SK-N-SH treated with all-trans-retinoic acid at 6 μM for 48 hours (cell line): ENCODE measurements around the gene PCLO.

ENCODE experiments used
- ARNTL ChIP-seq: fragments of 450-650 bp; formaldehyde crosslinking; IDR thresholded peaks from 2 replicates; pipeline ENCODE4 v1.5.0; 2020; ENCODE audit warnings: low read depth, mild to moderate bottlenecking, moderate library complexity, borderline replicate concordance
- BACH2 ChIP-seq: fragments of 250-450 bp; sonication (Bioruptor Pico); IDR thresholded peaks from 2 replicates; pipeline ENCODE4 v1.9.0; 2021; ENCODE audit warnings: mild to moderate bottlenecking, borderline replicate concordance
- CSDC2 ChIP-seq: fragments of 250-450 bp; sonication (Bioruptor Pico); IDR thresholded peaks from 2 replicates; pipeline ENCODE4 v1.5.0; 2020; ENCODE audit warnings: mild to moderate bottlenecking, moderate library complexity
- ISL1 ChIP-seq: fragments of 250-450 bp; sonication (Bioruptor Pico); IDR thresholded peaks from 2 replicates; pipeline ENCODE4 v2.1.2; 2022; ENCODE audit warnings: mild to moderate bottlenecking, moderate library complexity
- OSR1 ChIP-seq: fragments of 250-450 bp; sonication (Bioruptor Pico); IDR thresholded peaks from 2 replicates; pipeline ENCODE4 v1.8.0; 2022; ENCODE audit warnings: moderate library complexity, mild to moderate bottlenecking, inconsistent platforms
- RARB ChIP-seq: fragments of 250-450 bp; sonication (Bioruptor Pico); IDR thresholded peaks from 2 replicates; pipeline ENCODE4 v1.8.0; 2021; ENCODE audit warnings: mild to moderate bottlenecking, moderate library complexity
- TOX ChIP-seq: fragments of 250-450 bp; sonication (Bioruptor Pico); IDR thresholded peaks from 2 replicates; pipeline ENCODE4 v1.8.0; 2021; ENCODE audit warnings: mild to moderate bottlenecking, moderate library complexity, borderline replicate concordance
- ZNF8 ChIP-seq: fragments of 450-650 bp; formaldehyde crosslinking; IDR thresholded peaks from 2 replicates; pipeline ENCODE4 v1.5.0; 2020; ENCODE audit warnings: mild to moderate bottlenecking, moderate library complexity
- TF ChIP-seq, protein P1 (sequence below): fragments of 250-450 bp; sonication (Bioruptor Pico); IDR thresholded peaks from 2 replicates; pipeline ENCODE4 v1.8.0; 2020; ENCODE audit warnings: mild to moderate bottlenecking, moderate library complexity, borderline replicate concordance
- TF ChIP-seq, protein P2 (sequence below): fragments of 250-450 bp; sonication (Bioruptor Pico); IDR thresholded peaks from 2 replicates; pipeline ENCODE4 v1.5.1; 2020; ENCODE audit warnings: low read depth, mild to moderate bottlenecking, moderate library complexity

DNA sequence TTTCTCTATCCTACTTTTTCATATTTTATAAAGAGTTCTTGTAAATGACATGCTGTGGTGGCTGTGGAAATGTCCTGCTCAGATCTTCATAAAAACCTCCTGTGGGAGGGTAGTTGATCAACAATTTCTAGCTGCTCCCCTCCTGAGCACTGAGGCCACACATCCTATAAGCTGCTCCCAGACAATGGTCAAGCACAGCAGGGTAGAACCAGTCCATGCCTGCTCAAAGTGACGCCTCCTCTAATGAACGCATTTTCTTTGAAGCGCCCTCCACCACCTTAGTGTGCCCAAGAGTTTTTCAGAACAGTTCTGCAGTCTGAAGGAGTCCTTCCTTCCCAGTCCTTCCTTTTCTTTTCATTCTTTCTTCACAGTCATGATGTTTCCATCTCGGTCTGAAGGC, 420.5 kb downstream of the PCLO start:
- TF ChIP-seq, protein P1, sequence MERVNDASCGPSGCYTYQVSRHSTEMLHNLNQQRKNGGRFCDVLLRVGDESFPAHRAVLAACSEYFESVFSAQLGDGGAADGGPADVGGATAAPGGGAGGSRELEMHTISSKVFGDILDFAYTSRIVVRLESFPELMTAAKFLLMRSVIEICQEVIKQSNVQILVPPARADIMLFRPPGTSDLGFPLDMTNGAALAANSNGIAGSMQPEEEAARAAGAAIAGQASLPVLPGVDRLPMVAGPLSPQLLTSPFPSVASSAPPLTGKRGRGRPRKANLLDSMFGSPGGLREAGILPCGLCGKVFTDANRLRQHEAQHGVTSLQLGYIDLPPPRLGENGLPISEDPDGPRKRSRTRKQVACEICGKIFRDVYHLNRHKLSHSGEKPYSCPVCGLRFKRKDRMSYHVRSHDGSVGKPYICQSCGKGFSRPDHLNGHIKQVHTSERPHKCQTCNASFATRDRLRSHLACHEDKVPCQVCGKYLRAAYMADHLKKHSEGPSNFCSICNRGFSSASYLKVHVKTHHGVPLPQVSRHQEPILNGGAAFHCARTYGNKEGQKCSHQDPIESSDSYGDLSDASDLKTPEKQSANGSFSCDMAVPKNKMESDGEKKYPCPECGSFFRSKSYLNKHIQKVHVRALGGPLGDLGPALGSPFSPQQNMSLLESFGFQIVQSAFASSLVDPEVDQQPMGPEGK (CRISPR knock-in tag), result no peak
- TF ChIP-seq RARB (CRISPR knock-in tag) (no peak), BACH2 (CRISPR knock-in tag) (no peak), CSDC2 (CRISPR knock-in tag) (no peak), ZNF8 (CRISPR knock-in tag) (no peak), ARNTL (CRISPR knock-in tag) (no peak), ISL1 (CRISPR knock-in tag) (no peak), OSR1 (CRISPR knock-in tag) (no peak), TOX (CRISPR knock-in tag) (no peak)
- TF ChIP-seq, protein P2, sequence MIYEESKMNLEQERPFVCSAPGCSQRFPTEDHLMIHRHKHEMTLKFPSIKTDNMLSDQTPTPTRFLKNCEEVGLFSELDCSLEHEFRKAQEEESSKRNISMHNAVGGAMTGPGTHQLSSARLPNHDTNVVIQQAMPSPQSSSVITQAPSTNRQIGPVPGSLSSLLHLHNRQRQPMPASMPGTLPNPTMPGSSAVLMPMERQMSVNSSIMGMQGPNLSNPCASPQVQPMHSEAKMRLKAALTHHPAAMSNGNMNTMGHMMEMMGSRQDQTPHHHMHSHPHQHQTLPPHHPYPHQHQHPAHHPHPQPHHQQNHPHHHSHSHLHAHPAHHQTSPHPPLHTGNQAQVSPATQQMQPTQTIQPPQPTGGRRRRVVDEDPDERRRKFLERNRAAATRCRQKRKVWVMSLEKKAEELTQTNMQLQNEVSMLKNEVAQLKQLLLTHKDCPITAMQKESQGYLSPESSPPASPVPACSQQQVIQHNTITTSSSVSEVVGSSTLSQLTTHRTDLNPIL (CRISPR knock-in tag), result no peak
